ENCODE measurements around the gene LUZP1. TPM values are rescaled to one million over a fixed set of nuclear protein-coding genes. Genes with fewer than 3 reads are reported as not detected.
A peak's percentile ranks its signal among the peaks of the same experiment; 100 is the strongest.

The LUZP1 gene
- total RNA-seq, 2 donors from 2014 or later = 43.5 to 49.4 TPM

- Mint-ChIP-seq H3K9me3 (no peaks in the 10 kb centered on the region), H3K4me3 (no peak overlapping the region), H3K36me3 (ENCODE audit: low read depth) (peaks cover 4% of the 10 kb centered on the region), H3K4me1 (peaks cover 35% of the 10 kb centered on the region), H3K27me3 (ENCODE audit: insufficient read depth) (peaks cover 18% of the 10 kb centered on the region), H3K27ac (no peak overlapping the region)
- peak; percentile 78 for DNase-seq
- peaks cover 9% of the 10 kb centered on the region for H3K4me1 ChIP-seq (ENCODE audit: control insufficient read depth, insufficient read depth, low read length)
- H3K9ac ChIP-seq (ENCODE audit: extremely low read depth, low read length, poor library complexity, severe bottlenecking) = no peak overlapping the region
- TF ChIP-seq, protein P1, sequence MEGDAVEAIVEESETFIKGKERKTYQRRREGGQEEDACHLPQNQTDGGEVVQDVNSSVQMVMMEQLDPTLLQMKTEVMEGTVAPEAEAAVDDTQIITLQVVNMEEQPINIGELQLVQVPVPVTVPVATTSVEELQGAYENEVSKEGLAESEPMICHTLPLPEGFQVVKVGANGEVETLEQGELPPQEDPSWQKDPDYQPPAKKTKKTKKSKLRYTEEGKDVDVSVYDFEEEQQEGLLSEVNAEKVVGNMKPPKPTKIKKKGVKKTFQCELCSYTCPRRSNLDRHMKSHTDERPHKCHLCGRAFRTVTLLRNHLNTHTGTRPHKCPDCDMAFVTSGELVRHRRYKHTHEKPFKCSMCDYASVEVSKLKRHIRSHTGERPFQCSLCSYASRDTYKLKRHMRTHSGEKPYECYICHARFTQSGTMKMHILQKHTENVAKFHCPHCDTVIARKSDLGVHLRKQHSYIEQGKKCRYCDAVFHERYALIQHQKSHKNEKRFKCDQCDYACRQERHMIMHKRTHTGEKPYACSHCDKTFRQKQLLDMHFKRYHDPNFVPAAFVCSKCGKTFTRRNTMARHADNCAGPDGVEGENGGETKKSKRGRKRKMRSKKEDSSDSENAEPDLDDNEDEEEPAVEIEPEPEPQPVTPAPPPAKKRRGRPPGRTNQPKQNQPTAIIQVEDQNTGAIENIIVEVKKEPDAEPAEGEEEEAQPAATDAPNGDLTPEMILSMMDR (conservative IDR thresholded peaks at IDR 0.05) = no peak
- 27% methylated on average over 2 of the region's 2 CpGs; no CpG with 5 or more reads in 1 of the 2 experiments for WGBS, 2 experiments (ENCODE audit: insufficient coverage in 1 of 2, insufficient read length in 1 of 2)
- no peak overlapping the region for H3K4me3 ChIP-seq (ENCODE audit: low read length)
- H3K27me3 ChIP-seq (ENCODE audit: control insufficient read depth, insufficient read depth, low read length, poor library complexity, severe bottlenecking) = peaks cover 52% of the 10 kb centered on the region
- H3K9me3 ChIP-seq (ENCODE audit: control insufficient read depth, low read length) = no peaks in the 10 kb centered on the region
- H3K36me3 ChIP-seq (ENCODE audit: control insufficient read depth, insufficient read depth, low read length) = peaks cover 7% of the 10 kb centered on the region
- H3K27ac ChIP-seq (ENCODE audit: low read depth, low read length) = peak overlapping the region; percentile 52
Measured at GRCh38 chr1:23035823-23036452, 132.7 kb downstream of the LUZP1 start.

Small RNA genes lying within 50 kb of the gene (microRNA-seq; reads per million reads assigned to microRNA genes)
- gene MIR3115 (ENCODE audit: borderline microRNAs expressed) (not detected), gene MIR4419A (ENCODE audit: borderline microRNAs expressed) (not detected)

Other genes with a start within 250 kb of the LUZP1 start
- gene LACTBL1, start 196.0 kb downstream of the LUZP1 start, total RNA-seq = not detected
- not detected for gene TEX46, start 153.0 kb downstream of the LUZP1 start, total RNA-seq
- 100 to 1,000 TPM; 153 to 204 TPM for gene KDM1A, start 149.4 kb downstream of the LUZP1 start, total RNA-seq
- gene HTR1D, start 48.6 kb upstream of the LUZP1 start, total RNA-seq = 1 to 10 TPM; 2.9 to 4.1 TPM
- gene HNRNPR, start 175.4 kb upstream of the LUZP1 start, total RNA-seq = 100 to 1,000 TPM; 187 to 210 TPM
- gene ZNF436, start 201.0 kb upstream of the LUZP1 start, total RNA-seq = 10 to 100 TPM in 1 of 2 donors, 1 to 10 TPM in 1; 8.9 to 10.3 TPM